OCI-LY3 (cell line): Measurements from ENCODE around the gene CPLX3.

Source experiments
- H2AFZ ChIP-seq: fragments of 200-600, 300-600 bp; shearing (Covaris generic); 2 replicates; pipeline ENCODE4 v1.6.0; 2014; ENCODE audit warnings: antibody characterized with exemption, low read depth, low read length
- H3K27ac ChIP-seq: fragments of 200-600, 300-600 bp; sonication (generic); 2 replicates; pipeline ENCODE4 v1.5.1; 2014; ENCODE audit warnings: mild to moderate bottlenecking, low read length, moderate library complexity, mixed read lengths
- H3K27me3 ChIP-seq: fragments of 200-600, 300-600 bp; sonication (generic); 2 replicates; pipeline ENCODE4 v1.6.1; 2014; ENCODE audit warnings: low read depth, low read length, mixed read lengths
- H3K36me3 ChIP-seq: fragments of 200-600, 300-600 bp; sonication (generic); replicated peaks from 2 replicates; pipeline ENCODE3; 2014; ENCODE audit warnings: low read depth, low read length, mixed read lengths
- H3K4me1 ChIP-seq: fragments of 300-600, 200-600 bp; sonication (generic); 2 replicates; pipeline ENCODE4 v1.6.1; 2014; ENCODE audit warnings: low read length, mixed read lengths
- H3K4me2 ChIP-seq: fragments of 200-600, 300-600 bp; sonication (generic); 2 replicates; pipeline ENCODE4 v1.6.1; 2014; ENCODE audit warnings: low read length, mixed read lengths
- H3K4me3 ChIP-seq: fragments of 300-600, 200-600 bp; sonication (generic); 2 replicates; pipeline ENCODE4 v1.5.1; 2014; ENCODE audit warnings: antibody characterized with exemption, mild to moderate bottlenecking, low read length, moderate library complexity
- H3K79me2 ChIP-seq: fragments of 300-600, 200-600 bp; shearing (Covaris generic); 2 replicates; pipeline ENCODE4 v1.6.1; 2014; ENCODE audit warnings: mild to moderate bottlenecking, low read length, mixed read lengths
- H3K9ac ChIP-seq: fragments of 300-600, 200-600 bp; shearing (Covaris generic); 2 replicates; pipeline ENCODE4 v1.6.0; 2014; ENCODE audit warnings: mild to moderate bottlenecking, low read length, moderate library complexity
- H3K9me3 ChIP-seq: fragments of 200-600, 300-600 bp; shearing (Covaris generic); 2 replicates; pipeline ENCODE4 v1.6.1; 2014; ENCODE audit warnings: low read length, mixed read lengths; ENCODE audit not compliant: insufficient read depth
- H4K20me1 ChIP-seq: fragments of 200-600, 300-600 bp; sonication (generic); 2 replicates; pipeline ENCODE4 v1.6.1; 2016; ENCODE audit warnings: low read length, mixed read lengths; ENCODE audit not compliant: insufficient read depth
- CTCF ChIP-seq: fragments of 200-600, 300-600 bp; sonication (generic); IDR thresholded peaks from 2 replicates; pipeline ENCODE4 v1.5.1; 2014; ENCODE audit warnings: antibody characterized with exemption, low read length, low read depth
- EZH2phosphoT487 ChIP-seq: fragments of 200-600 bp; shearing (Covaris generic); IDR thresholded peaks from 2 replicates; pipeline ENCODE4 v1.6.1; 2018; ENCODE audit warnings: antibody characterized with exemption, mixed run types, low read depth

Gene CPLX3

GRCh38 chr15:74794970-74795349 lies 31.5 kb upstream of the CPLX3 start:
- Histone ChIP-seq H3K9me3 (no peaks in the 10 kb centered on the region), H3K79me2 (peaks cover 100% of the 10 kb centered on the region), H3K9ac (peak overlapping the region; percentile 7; the same call in 1 of the 2 replicates), H3K36me3 (peaks cover 78% of the 10 kb centered on the region), H4K20me1 (peaks cover 88% of the 10 kb centered on the region), H3K4me3 (no peak overlapping the region), H3K4me1 (peaks cover 98% of the 10 kb centered on the region), H3K27ac (peak overlapping the region; percentile 97), H3K4me2 (peak overlapping the region; percentile 30), H3K27me3 (no peaks in the 10 kb centered on the region), H2AFZ (no peak overlapping the region)
- TF ChIP-seq EZH2phosphoT487 = no peak
- TF ChIP-seq CTCF = no peak

- peaks cover 100% of the 10 kb centered on the region for H3K79me2 ChIP-seq
- no peaks in the 10 kb centered on the region for H3K27me3 ChIP-seq
- peaks cover 96% of the 10 kb centered on the region for H3K4me1 ChIP-seq
- H3K4me2 ChIP-seq = peak overlapping the region; percentile 61
- no peak overlapping the region for H3K4me3 ChIP-seq
- H4K20me1 ChIP-seq = peaks cover 95% of the 10 kb centered on the region
- no peak overlapping the region for H3K9ac ChIP-seq
- no peak overlapping the region for H2AFZ ChIP-seq
- H3K9me3 ChIP-seq = no peaks in the 10 kb centered on the region
- TF ChIP-seq EZH2phosphoT487 (no peak), CTCF (no peak)
- H3K36me3 ChIP-seq = peaks cover 80% of the 10 kb centered on the region
- peak overlapping the region; percentile 72; the same call in 1 of the 2 replicates for H3K27ac ChIP-seq
These were observed 30.3 kb upstream of the CPLX3 start for GRCh38 chr15:74795966-74796625.

GRCh38 chr15:74798388-74799254 lies 27.8 kb upstream of the CPLX3 start:
- Histone ChIP-seq H3K79me2 (peaks cover 83% of the 10 kb centered on the region), H3K9ac (peak overlapping the region; percentile 34), H3K4me1 (peaks cover 71% of the 10 kb centered on the region), H3K27ac (peak overlapping the region; percentile 72), H2AFZ (no peak overlapping the region), H3K27me3 (no peaks in the 10 kb centered on the region), H3K9me3 (no peaks in the 10 kb centered on the region), H3K4me3 (peak overlapping the region; percentile 5; the same call in 1 of the 2 replicates), H3K36me3 (peaks cover 82% of the 10 kb centered on the region), H3K4me2 (peak overlapping the region; percentile 61), H4K20me1 (peaks cover 95% of the 10 kb centered on the region)
- TF ChIP-seq EZH2phosphoT487 = no peak
- peak; percentile 36 for TF ChIP-seq CTCF

- Histone ChIP-seq H3K27ac (peak overlapping the region; percentile 72), H3K36me3 (peaks cover 87% of the 10 kb centered on the region), H3K4me3 (no peak overlapping the region), H3K27me3 (no peaks in the 10 kb centered on the region), H3K9me3 (no peaks in the 10 kb centered on the region), H3K4me2 (peak overlapping the region; percentile 61), H2AFZ (no peak overlapping the region), H3K79me2 (peaks cover 75% of the 10 kb centered on the region), H3K4me1 (peaks cover 64% of the 10 kb centered on the region), H4K20me1 (peaks cover 96% of the 10 kb centered on the region), H3K9ac (peak overlapping the region; percentile 34; the same call in 1 of the 2 replicates)
- TF ChIP-seq EZH2phosphoT487 = no peak
- TF ChIP-seq CTCF = peak; percentile 45
These were observed 27.1 kb upstream of the CPLX3 start for GRCh38 chr15:74799255-74799855.
